HepG2 (cell line): ENCODE data around the gene COQ7. TPM values are rescaled to one million over a fixed set of nuclear protein-coding genes. Genes with fewer than 3 reads are reported as not detected.

Experiments used
- ATAC-seq: fragments of 200-7000 bp; cut with Tn5 transposase; 3 replicates; pipeline ENCODE4 v1.9.1; 2020; ENCODE audit warnings: mild to moderate bottlenecking, moderate library complexity
- BruUV-seq: library from RNA; stranded (reverse); fragments of 400-500 nt; replicated peaks from 2 replicates; lab custom pipeline; 2021; lab: Mats Ljungman, UMichigan
- CTCF ChIA-PET: fragments of 300-600 bp; formaldehyde crosslinking; extraction: SDS; loops from one replicate; lab custom pipeline; 2021; ENCODE audit warnings: low total read pairs, inconsistent platforms, low intra/inter-chr PET ratio; lab: Yijun Ruan, JAX
- POLR2A ChIA-PET: fragments of 350-600 bp; sonication (Branson Sonifier 250); formaldehyde crosslinking; loops from one replicate; lab custom pipeline; 2020; ENCODE audit warnings: antibody characterized with exemption, inconsistent platforms; lab: Yijun Ruan, JAX
- DNase-seq: peaks from one replicate; pipeline ENCODE4 v3.0.0-alpha.2; 2015; ENCODE audit warnings: low spot score
- FAIRE-seq: peaks from 3 replicates; lab custom pipeline; 2011; peaks lifted over from hg19 to GRCh38; lab: Jason Lieb, UNC
- H2AFZ ChIP-seq: one replicate; pipeline ENCODE4 v1.6.1; 2011; ENCODE audit warnings: low read length, inconsistent platforms
- H3K27ac ChIP-seq: fragments of 300-600 bp; 3 replicates; pipeline ENCODE4 v1.8.0; 2011; ENCODE audit warnings: mixed run types, mild to moderate bottlenecking, mixed read lengths, low read length, inconsistent platforms; ENCODE audit not compliant: insufficient read depth; ENCODE audit errors: extremely low read length
- H3K27me3 ChIP-seq, 2 experiments: fragments of 200-600 bp in 1 of 2; 2 replicates in 1 of 2; 3 replicates in 1 of 2; pipeline versions ENCODE4 v1.6.0 to v1.8.0; 2011; ENCODE audit warnings: low read length in 2 of 2, mild to moderate bottlenecking in 2 of 2, moderate library complexity in 2 of 2, inconsistent platforms in 1 of 2; ENCODE audit not compliant: insufficient read depth in 2 of 2, control insufficient read depth in 1 of 2
- H3K36me3 ChIP-seq, 2 experiments: fragments of 200-600 bp in 1 of 2; replicated peaks in 1 of 2; 2 replicates in 1 of 2; 3 replicates in 1 of 2; pipeline versions ENCODE4 v1.5.1 to v1.8.0; 2011; ENCODE audit warnings: low read length in 2 of 2, inconsistent platforms in 1 of 2; ENCODE audit not compliant: insufficient read depth in 2 of 2, control insufficient read depth in 1 of 2
- H3K4me1 ChIP-seq: 2 replicates; pipeline ENCODE4 v1.5.1; 2012; ENCODE audit warnings: low read length, inconsistent platforms; ENCODE audit not compliant: insufficient read depth
- H3K4me2 ChIP-seq: 2 replicates; pipeline ENCODE4 v1.6.0; 2011; ENCODE audit warnings: low read depth, low read length, inconsistent platforms
- H3K4me3 ChIP-seq, 3 experiments: fragments of 200-600 bp in 1 of 3; sonication (generic), shearing (Covaris generic) in 1 of 3; replicated peaks in 1 of 3; 2 replicates each; pipeline ENCODE4 v1.5.1; 2011 to 2016; ENCODE audit warnings: low read length in 3 of 3, inconsistent platforms in 2 of 3, low read depth in 2 of 3, mild to moderate bottlenecking in 2 of 3, control low read depth in 1 of 3, mixed read lengths in 1 of 3; ENCODE audit not compliant: insufficient read depth in 1 of 3
- H3K79me2 ChIP-seq: one replicate; pipeline ENCODE4 v1.6.1; 2011; ENCODE audit warnings: low read length, inconsistent platforms; ENCODE audit not compliant: insufficient read depth
- H3K9ac ChIP-seq: 2 replicates; pipeline ENCODE4 v1.6.0; 2011; ENCODE audit warnings: mild to moderate bottlenecking, low read depth, low read length, inconsistent platforms; ENCODE audit not compliant: insufficient read depth
- H3K9me3 ChIP-seq: 2 replicates; pipeline ENCODE4 v1.5.1; 2012; ENCODE audit warnings: mild to moderate bottlenecking, low read length
- H4K20me1 ChIP-seq: 2 replicates; pipeline ENCODE4 v1.6.0; 2011; ENCODE audit warnings: inconsistent platforms, mild to moderate bottlenecking, low read length, moderate library complexity; ENCODE audit not compliant: insufficient read depth
- MLLT10 ChIP-seq: sonication (generic); formaldehyde crosslinking; IDR thresholded peaks from 2 replicates; pipeline ENCODE4 v1.4.0; 2020; ENCODE audit warnings: missing genetic modification reagents
- MYNN ChIP-seq: sonication (generic); formaldehyde crosslinking; IDR thresholded peaks from 2 replicates; pipeline ENCODE4 v1.4.0; 2020; ENCODE audit warnings: mild to moderate bottlenecking, low read depth, missing genetic modification reagents
- RORA ChIP-seq: sonication (generic); formaldehyde crosslinking; IDR thresholded peaks from 2 replicates; pipeline ENCODE4 v1.5.0; 2020; ENCODE audit warnings: mild to moderate bottlenecking, missing genetic modification reagents, moderate library complexity
- ZNF629 ChIP-seq: sonication (generic); formaldehyde crosslinking; conservative IDR thresholded peaks from 2 replicates; pipeline ENCODE4 v1.5.0; 2020; ENCODE audit warnings: missing genetic modification reagents
- WGBS: methylation state at CpG from one replicate; pipeline ENCODE4 v1.1.6; 2017; ENCODE audit warnings: low lambda C conversion rate; 5-methylcytosine and 5-hydroxymethylcytosine counted together
- in situ Hi-C: cut with HindIII; loops from 2 replicates; pipeline ENCODE4 v1.10.0; 2017; ENCODE audit warnings: low pct_unique_long_range_greater_than_20kb; ENCODE audit not compliant: extremely low pct_ligation_motif_present
- intact Hi-C: fragments of 100-400 bp; cut with micrococcal nuclease; formaldehyde crosslinking; loops from one replicate; pipeline ENCODE4 v1.10.0; 2022; ENCODE audit not compliant: unreplicated experiment
- polyA plus RNA-seq, 8 experiments: library from polyadenylated mRNA; depleted of rRNA in 3 of 8; stranded (reverse) in 7 of 8; unstranded in 1 of 8; fragments of >200 nt; fragmentation: Illumina TruSeq in 4 of 8; extraction: Trizol in 4 of 8; gene quantifications; 2 replicates each; pipeline versions ENCODE4 v1.2.1 to v1.2.3, GENCODE V29; 2011 to 2016; ENCODE audit warnings: low read depth in 4 of 8, missing spikeins in 1 of 8, mixed read lengths in 1 of 8; ENCODE audit not compliant: insufficient read depth in 1 of 8
- total RNA-seq, 5 experiments: library from RNA; depleted of rRNA; stranded (reverse); fragments of >200 nt; fragmentation: Illumina TruSeq; extraction: Trizol; gene quantifications; 2 replicates each; pipeline ENCODE4 v1.2.3, GENCODE V29; 2016; ENCODE audit warnings: low read depth in 1 of 5

Gene COQ7
- total and polyA plus RNA-seq, 2 of the 13 experiments (the other 11 are each of a cell fraction or from before 2014, with no cell fraction given), result 20.1 to 45.7 TPM

DNA sequence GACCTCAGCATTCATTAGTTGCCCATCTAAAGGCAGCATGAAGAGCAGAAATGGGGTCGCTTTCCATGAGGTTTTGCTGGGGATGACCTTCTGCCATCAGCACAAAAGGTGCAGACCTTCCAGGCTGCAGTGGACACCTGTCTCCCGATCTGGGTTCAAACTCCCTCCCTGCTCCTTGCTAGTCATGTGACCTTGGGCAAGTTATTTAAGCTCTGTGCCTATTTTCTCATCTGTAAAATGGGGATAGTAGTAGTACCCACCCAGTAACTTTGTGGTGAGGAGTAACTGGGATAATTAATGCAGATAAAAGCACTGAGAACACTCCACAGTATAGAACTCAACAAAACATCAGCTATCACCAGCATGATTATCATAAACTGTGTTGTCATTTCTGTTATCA, 21.4 kb upstream of the COQ7 start:
- Histone ChIP-seq H3K9me3 (no peaks in the 10 kb centered on the region), H3K9ac (no peak overlapping the region), H4K20me1 (no peaks in the 10 kb centered on the region), H3K79me2 (no peaks in the 10 kb centered on the region), H3K36me3 (peaks cover 11 to 14% of the 10 kb centered on the region in 2 experiments; a peak in 4 of 5 replicates), H3K4me1 (no peaks in the 10 kb centered on the region), H3K27ac (no peak overlapping the region), H3K4me2 (no peak overlapping the region), H3K27me3 (no peaks in the 10 kb centered on the region), H2AFZ (no peak overlapping the region), H3K4me3 (no peak overlapping the region)
- no TSS peak for BruUV-seq
- intact Hi-C loops, result no loop called here
- in situ Hi-C loops, result no loop called here
- POLR2A ChIA-PET, result no interaction called here
- FAIRE-seq, result no peak
- WGBS, result 87% methylated on average over 2 of the region's 2 CpGs
- no peak for DNase-seq
- TF ChIP-seq RORA (CRISPR knock-in tag) (no peak), ZNF629 (peak; percentile 59), MLLT10 (CRISPR knock-in tag) (no peak)
- CTCF ChIA-PET, result no interaction called here
- no peak for ATAC-seq

DNA sequence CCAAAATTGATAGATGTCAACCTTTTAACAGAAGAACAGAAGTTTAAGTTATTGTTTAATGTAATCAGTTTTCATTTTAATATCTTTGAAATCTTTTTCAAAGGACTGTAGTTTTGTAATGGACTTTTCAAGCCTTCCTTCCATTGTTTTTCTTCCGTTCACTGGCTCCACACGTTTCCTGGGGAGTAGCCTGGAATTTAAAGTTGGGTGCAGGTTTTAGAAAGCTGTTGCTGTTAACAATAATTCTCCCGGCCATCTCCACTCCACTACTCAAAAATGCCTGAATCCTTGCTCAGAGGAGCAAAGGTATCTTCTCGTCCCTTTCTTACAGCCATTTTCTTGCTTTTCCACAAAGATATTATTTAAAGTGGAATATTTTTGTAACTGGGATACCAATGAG, 4.7 kb upstream of the COQ7 start:
- H2AFZ ChIP-seq, result no peak overlapping the region

More for the DNA sequence above, 4.7 kb upstream of the COQ7 start:
- ATAC-seq, result no peak
- Histone ChIP-seq H3K4me3 (no peak overlapping the region), H3K9me3 (no peaks in the 10 kb centered on the region), H3K79me2 (no peaks in the 10 kb centered on the region), H3K36me3 (peaks cover 3 to 6% of the 10 kb centered on the region in 2 experiments; a peak in 3 of 5 replicates), H3K4me1 (peaks cover 6% of the 10 kb centered on the region; the same call in 1 of the 2 replicates), H3K27ac (no peak overlapping the region), H4K20me1 (no peaks in the 10 kb centered on the region), H3K9ac (no peak overlapping the region), H3K4me2 (no peak overlapping the region), H3K27me3 (no peaks in the 10 kb centered on the region)
- WGBS, result 91% methylated on average over 4 of the region's 4 CpGs
- DNase-seq, result no peak
- intact Hi-C loops (no loop called here), in situ Hi-C loops (no loop called here)
- no peak for TF ChIP-seq MYNN (CRISPR knock-in tag)
- ChIA-PET CTCF (no interaction called here), POLR2A (no interaction called here)
- BruUV-seq, result no TSS peak
- no peak for FAIRE-seq
